Spleen (tissue), 11 donors: ENCODE data around the gene ZNF683. TPM values are rescaled to one million over a fixed set of nuclear protein-coding genes. Genes with fewer than 3 reads are reported as not detected.

ENCODE experiments used
- DNase-seq: peaks from one replicate; pipeline ENCODE4 v3.0.0-alpha.2; 2020
- H3K27ac ChIP-seq, 8 donors: fragments of 200-600 bp; sonication (generic) in 7 of 8; 1 replicate in 4 of 8; 2 replicates in 4 of 8; pipeline versions ENCODE4 v1.5.0 to v1.8.0; 2016 to 2021; ENCODE audit warnings: inconsistent platforms in 4 of 8, mild to moderate bottlenecking in 4 of 8, moderate library complexity in 1 of 8
- H3K27me3 ChIP-seq, 7 donors: fragments of 200-600 bp; sonication (generic) in 6 of 7; replicated peaks in 1 of 7; 1 replicate in 4 of 7; 2 replicates in 3 of 7; pipeline versions ENCODE4 v1.5.0 to v1.8.0; 2016 to 2021; ENCODE audit warnings: inconsistent platforms in 3 of 7, mild to moderate bottlenecking in 1 of 7
- H3K36me3 ChIP-seq, 6 donors: fragments of 200-600 bp; sonication (generic) in 5 of 6; 1 replicate in 4 of 6; 2 replicates in 2 of 6; pipeline versions ENCODE4 v1.5.0 to v1.8.0; 2016 to 2021; ENCODE audit warnings: inconsistent platforms in 2 of 6
- H3K4me1 ChIP-seq, 6 donors: fragments of 200-600 bp; sonication (generic) in 5 of 6; 1 replicate in 3 of 6; 2 replicates in 3 of 6; pipeline versions ENCODE4 v1.5.0 to v1.8.0; 2016 to 2021; ENCODE audit warnings: inconsistent platforms in 3 of 6
- H3K4me3 ChIP-seq, 8 donors: fragments of 200-600 bp; sonication (generic) in 7 of 8; 1 replicate in 4 of 8; 2 replicates in 4 of 8; pipeline versions ENCODE4 v1.5.0 to v1.8.0; 2016 to 2021; ENCODE audit warnings: inconsistent platforms in 4 of 8, mild to moderate bottlenecking in 4 of 8, moderate library complexity in 2 of 8
- H3K9me3 ChIP-seq, 8 donors: fragments of 200-600 bp; sonication (generic) in 7 of 8; 1 replicate in 4 of 8; 2 replicates in 4 of 8; pipeline versions ENCODE4 v1.5.0 to v1.8.0; 2016 to 2021; ENCODE audit warnings: inconsistent platforms in 4 of 8
- CTCF ChIP-seq, 11 experiments: fragments of 200-600 bp in 7 of 11; fragments of 450-650 bp in 4 of 11; sonication (generic) in 4 of 11; IDR thresholded peaks in 8 of 11; conservative IDR thresholded peaks in 3 of 11; 1 replicate in 7 of 11; 2 replicates in 4 of 11; pipeline versions ENCODE4 v1.4.0 to v1.8.0; 2016 to 2021; ENCODE audit warnings: antibody characterized with exemption in 11 of 11, inconsistent platforms in 4 of 11, mild to moderate bottlenecking in 1 of 11
- POLR2A ChIP-seq, 3 donors: fragments of 450-650 bp; IDR thresholded peaks; one replicate each; pipeline ENCODE4 v1.5.1; 2017; ENCODE audit warnings: antibody characterized with exemption in 3 of 3, mild to moderate bottlenecking in 1 of 3
- POLR2AphosphoS5 ChIP-seq, 3 donors: sonication (generic); formaldehyde crosslinking; IDR thresholded peaks; one replicate each; pipeline ENCODE4 v1.5.1; 2017; ENCODE audit warnings: antibody characterized with exemption in 3 of 3
- WGBS, 5 donors: extraction: QIAGEN DNeasy Blood & Tissue Kit in 3 of 5; methylation state at CpG; one replicate each; pipeline versions ENCODE4 v1.1.5 to v1.1.7; 2013 to 2018; 5-methylcytosine and 5-hydroxymethylcytosine counted together
- intact Hi-C: fragments of 100-400 bp; cut with DNase I; formaldehyde crosslinking; loops from one replicate; pipeline ENCODE4 v1.15.0; 2023; ENCODE audit warnings: low total_unique reads
- polyA plus RNA-seq, 3 donors: library from polyadenylated mRNA; stranded (reverse); fragments of 200-250 nt; gene quantifications; one replicate each; pipeline ENCODE4 v1.2.1, GENCODE V29; 2013
- total RNA-seq, 7 donors: library from RNA; depleted of rRNA in 3 of 7; stranded (reverse); fragments of >200 nt in 3 of 7; fragmentation: NEBNext Ultra II Directional in 4 of 7; extraction: Animal tissue kit (Norgen Biotek cat#: 25700) in 4 of 7; gene quantifications; one replicate each; pipeline versions ENCODE4 v1.1.0 to v1.2.1, GENCODE V29; 2016 to 2021
- donor health status: healthy with polysubstance abuse.
- donor health status: DM: no; HTN: no; CAD: no; lungs with moderate emphysema.
- donor health status: DM: no; HTN: no; CAD: no.
- donor health status: Bipolar disorder and iron deficiency.
- donor health status: healthy.
- donor health status: DM: no; HTN: no; CAD: no.
- donor health status: DM: yes; HTN: yes; CAD: no.

The ZNF683 gene
- total and polyA plus RNA-seq, 10 donors, result 0.17 to 1.5 (median 0.50) TPM; not detected in 2

- no peaks in the 10 kb centered on the region for H3K27me3 ChIP-seq
- TF ChIP-seq POLR2AphosphoS5 (IDR thresholded peaks at IDR 0.05) (no peak), POLR2A (IDR thresholded peaks at IDR 0.05) (no peak), CTCF (IDR thresholded peaks at IDR 0.05 in 8 of 11, conservative IDR thresholded peaks at IDR 0.05 in 3 of 11) (no peak)
- no peaks in the 10 kb centered on the region for H3K4me1 ChIP-seq
- intact Hi-C loops, result no loop called here
- no peak for DNase-seq
- 86 to 92% (median 89%) methylated on average over 3 to 15 of the region's 15 CpGs for WGBS, 5 donors
- H3K36me3 ChIP-seq, result no peaks in the 10 kb centered on the region
- no peak overlapping the region for H3K27ac ChIP-seq
- H3K4me3 ChIP-seq, result no peak overlapping the region
- H3K9me3 ChIP-seq, result no peaks in the 10 kb centered on the region
These were observed 28.2 kb downstream of the ZNF683 start for GRCh38 chr1:26344147-26344920.

GRCh38 chr1:26340047-26340481 lies 32.5 kb downstream of the ZNF683 start:
- 54 to 78% (median 71%) methylated on average over 4 of the region's 4 CpGs for WGBS, 5 donors
- DNase-seq, result no peak
- no peak for TF ChIP-seq POLR2A (IDR thresholded peaks at IDR 0.05)
- no peak for TF ChIP-seq CTCF (IDR thresholded peaks at IDR 0.05 in 8 of 11, conservative IDR thresholded peaks at IDR 0.05 in 3 of 11)
- TF ChIP-seq POLR2AphosphoS5 (IDR thresholded peaks at IDR 0.05), result no peak
- peaks cover 0 to 20% (median 12%) of the 10 kb centered on the region in 7 donors for H3K27me3 ChIP-seq
- H3K27ac ChIP-seq, result no peak overlapping the region
- H3K36me3 ChIP-seq, result no peaks in the 10 kb centered on the region
- no peaks in the 10 kb centered on the region for H3K9me3 ChIP-seq
- intact Hi-C loops, result no loop called here
- H3K4me3 ChIP-seq, result no peak overlapping the region
- H3K4me1 ChIP-seq, result peaks cover 0 to 22% (median 19%) of the 10 kb centered on the region in 6 donors

GRCh38 chr1:26338670-26339069 lies 33.9 kb downstream of the ZNF683 start:
- H3K27me3 ChIP-seq, result peaks cover 0 to 33% (median 12%) of the 10 kb centered on the region in 7 donors
- no peak for DNase-seq
- TF ChIP-seq CTCF (IDR thresholded peaks at IDR 0.05 in 8 of 11, conservative IDR thresholded peaks at IDR 0.05 in 3 of 11), result no peak
- H3K36me3 ChIP-seq, result no peaks in the 10 kb centered on the region
- H3K27ac ChIP-seq, result no peak overlapping the region
- H3K9me3 ChIP-seq, result no peaks in the 10 kb centered on the region
- peaks cover 0 to 27% (median 22%) of the 10 kb centered on the region in 6 donors for H3K4me1 ChIP-seq
- 50 to 94% (median 83%) methylated on average over 1 of the region's 1 CpG for WGBS, 5 donors
- intact Hi-C loops, result no loop called here
- H3K4me3 ChIP-seq, result no peak overlapping the region

- Histone ChIP-seq H3K4me3 (no peak overlapping the region), H3K9me3 (no peaks in the 10 kb centered on the region), H3K4me1 (peaks cover 0 to 29% (median 22%) of the 10 kb centered on the region in 6 donors), H3K27ac (peak overlapping the region in 1 of 8 donors; percentile 66), H3K36me3 (no peaks in the 10 kb centered on the region), H3K27me3 (peaks cover 0 to 41% (median 12%) of the 10 kb centered on the region in 7 donors)
- DNase-seq, result no peak
- WGBS, 5 donors, result 45 to 58% (median 55%) methylated on average over 4 of the region's 4 CpGs
- TF ChIP-seq POLR2AphosphoS5 (IDR thresholded peaks at IDR 0.05) (no peak), POLR2A (IDR thresholded peaks at IDR 0.05) (no peak), CTCF (IDR thresholded peaks at IDR 0.05 in 8 of 11, conservative IDR thresholded peaks at IDR 0.05 in 3 of 11) (no peak)
- intact Hi-C loops, result no loop called here
These were observed 34.9 kb downstream of the ZNF683 start for GRCh38 chr1:26337625-26338024.
